HepG2 (cell line): ENCODE results near the gene SS18L1. TPM values are rescaled to one million over a fixed set of nuclear protein-coding genes. Genes with fewer than 3 reads are reported as not detected.

Experiments used
- ATF1 ChIP-seq: IDR thresholded peaks from 2 replicates; pipeline ENCODE4 v1.6.1; 2016; ENCODE audit warnings: mild to moderate bottlenecking, control low read depth
- CTCF ChIP-seq: sonication (generic); formaldehyde crosslinking; IDR thresholded peaks from 2 replicates; pipeline ENCODE4 v1.5.0; 2020; ENCODE audit warnings: mild to moderate bottlenecking, missing genetic modification reagents, moderate library complexity
- NFKB2 ChIP-seq: sonication (generic); formaldehyde crosslinking; IDR thresholded peaks from 2 replicates; pipeline ENCODE4 v1.4.0; 2020; ENCODE audit warnings: missing genetic modification reagents, borderline replicate concordance
- PCBP2 ChIP-seq: fragments of 200-400 bp; formaldehyde crosslinking; optimal IDR thresholded peaks from 2 replicates; pipeline ENCODE3; 2018; ENCODE audit warnings: low read length, low read depth; ENCODE audit not compliant: poor library complexity, severe bottlenecking
- REXO4 ChIP-seq: sonication (generic); formaldehyde crosslinking; IDR thresholded peaks from 2 replicates; pipeline ENCODE4 v1.8.0; 2022; ENCODE audit warnings: missing genetic modification reagents, mild to moderate bottlenecking, borderline replicate concordance
- RFX3 ChIP-seq: IDR thresholded peaks from 2 replicates; pipeline ENCODE4 v1.6.1; 2016; ENCODE audit warnings: missing biosample characterization, missing genetic modification reagents
- RXRB ChIP-seq: IDR thresholded peaks from 2 replicates; pipeline ENCODE4 v1.6.1; 2016; ENCODE audit warnings: borderline replicate concordance, missing genetic modification reagents, missing compliant biosample characterization
- ZBED4 ChIP-seq: sonication (generic); formaldehyde crosslinking; IDR thresholded peaks from 2 replicates; pipeline ENCODE4 v1.4.0; 2020; ENCODE audit warnings: missing genetic modification reagents, borderline replicate concordance
- ZHX1 ChIP-seq: sonication (generic); formaldehyde crosslinking; IDR thresholded peaks from 2 replicates; pipeline ENCODE4 v1.8.1; 2022; ENCODE audit warnings: low read depth, mild to moderate bottlenecking, missing genetic modification reagents
- ZNF501 ChIP-seq: sonication (generic); formaldehyde crosslinking; IDR thresholded peaks from 2 replicates; pipeline ENCODE4 v1.5.1; 2020; ENCODE audit warnings: mild to moderate bottlenecking, moderate library complexity, missing genetic modification reagents
- ZNF644 ChIP-seq: IDR thresholded peaks from 2 replicates; pipeline ENCODE4 v1.6.1; 2016; ENCODE audit warnings: low read depth
- ZNF724P ChIP-seq: sonication (generic); formaldehyde crosslinking; IDR thresholded peaks from 2 replicates; pipeline ENCODE4 v1.8.0; 2022; ENCODE audit warnings: missing genetic modification reagents, borderline replicate concordance
- ZNF773 ChIP-seq: sonication (generic); formaldehyde crosslinking; IDR thresholded peaks from 2 replicates; pipeline ENCODE4 v1.4.0; 2020; ENCODE audit warnings: missing genetic modification reagents, borderline replicate concordance
- ZNF816 ChIP-seq: sonication (generic); formaldehyde crosslinking; IDR thresholded peaks from 2 replicates; pipeline ENCODE4 v1.8.0; 2022; ENCODE audit warnings: missing genetic modification reagents, mild to moderate bottlenecking, borderline replicate concordance
- polyA plus RNA-seq, 8 experiments: library from polyadenylated mRNA; depleted of rRNA in 3 of 8; stranded (reverse) in 7 of 8; unstranded in 1 of 8; fragments of >200 nt; fragmentation: Illumina TruSeq in 4 of 8; extraction: Trizol in 4 of 8; gene quantifications; 2 replicates each; pipeline versions ENCODE4 v1.2.1 to v1.2.3, GENCODE V29; 2011 to 2016; ENCODE audit warnings: low read depth in 4 of 8, missing spikeins in 1 of 8, mixed read lengths in 1 of 8; ENCODE audit not compliant: insufficient read depth in 1 of 8
- total RNA-seq, 5 experiments: library from RNA; depleted of rRNA; stranded (reverse); fragments of >200 nt; fragmentation: Illumina TruSeq; extraction: Trizol; gene quantifications; 2 replicates each; pipeline ENCODE4 v1.2.3, GENCODE V29; 2016; ENCODE audit warnings: low read depth in 1 of 5

SS18L1 gene
- total and polyA plus RNA-seq, 2 of the 13 experiments (the other 11 are each of a cell fraction or from before 2014, with no cell fraction given) = 17.8 to 27.6 TPM

GRCh38 chr20:62182469-62183425, 39.2 kb downstream of the SS18L1 start, which contains the start of gene MTG2 (continued):
- TF ChIP-seq CTCF (CRISPR knock-in tag) (0 out of 2 replicates have a peak, but pooled peaks have one; percentile 45), ZBED4 (CRISPR knock-in tag) (peak; percentile 46; the same call in 1 of the 2 replicates), NFKB2 (CRISPR knock-in tag) (peak; percentile 99), ZNF644 (CRISPR knock-in tag) (no peak), ZNF501 (peak; percentile 100), ATF1 (CRISPR knock-in tag) (peak; percentile 96), REXO4 (peak; percentile 51; the same call in 1 of the 2 replicates), ZNF724P (CRISPR knock-in tag) (peak; percentile 81; the same call in 1 of the 2 replicates), RFX3 (peak; percentile 55), RXRB (CRISPR knock-in tag) (peak; percentile 82; the same call in 1 of the 2 replicates), ZNF816 (CRISPR knock-in tag) (no peak; the same call in none of the 2 replicates), PCBP2 (no peak), ZHX1 (CRISPR knock-in tag) (peak; percentile 90; the same call in 1 of the 2 replicates), ZNF773 (CRISPR knock-in tag) (peak; percentile 93; the same call in 1 of the 2 replicates)
